NCI-H2196 (cell line): ENCODE data around the gene TDG.

Experiments used
- DNase-seq: peaks from one replicate; lab custom pipeline; 2025; ENCODE audit not compliant: unreplicated experiment; lab: John Stamatoyannopoulos, UW

The TDG gene

GRCh38 chr12:103960616-103961227 is 5.0 kb upstream of the TDG start:
- DNase-seq, result no peak

- no peak for DNase-seq
Observed at GRCh38 chr12:103962493-103962892, 3.2 kb upstream of the TDG start.

GRCh38 chr12:103964805-103965204 is 867 bp upstream of the TDG start:
- DNase-seq, result no peak

GRCh38 chr12:103965255-103965589 is 450 bp upstream of the TDG start:
- DNase-seq, result no peak

GRCh38 chr12:103966736-103967135 is 1.1 kb downstream of the TDG start:
- DNase-seq, result no peak

GRCh38 chr12:103969391-103969790 is 3.7 kb downstream of the TDG start:
- no peak for DNase-seq

- no peak for DNase-seq
Observed at GRCh38 chr12:103973909-103974308, 8.2 kb downstream of the TDG start.

- DNase-seq, result no peak
Observed at GRCh38 chr12:103975368-103975767, 9.7 kb downstream of the TDG start.

GRCh38 chr12:103978384-103978982 is 12.8 kb downstream of the TDG start:
- DNase-seq, result no peak

- DNase-seq, result no peak
Observed at GRCh38 chr12:103986829-103987228, 21.2 kb downstream of the TDG start.

GRCh38 chr12:103994235-103994634 is 28.6 kb downstream of the TDG start:
- DNase-seq, result peak; percentile 59

GRCh38 chr12:103996595-103996994 is 30.9 kb downstream of the TDG start:
- DNase-seq, result no peak

GRCh38 chr12:103997286-103997900 is 31.7 kb downstream of the TDG start:
- DNase-seq, result no peak

GRCh38 chr12:103998976-103999375 is 33.3 kb downstream of the TDG start:
- no peak for DNase-seq

- no peak for DNase-seq
Observed at GRCh38 chr12:104000807-104001434, 35.2 kb downstream of the TDG start.

GRCh38 chr12:104002686-104003085 is 37.0 kb downstream of the TDG start:
- no peak for DNase-seq

GRCh38 chr12:104003596-104003995 is 37.9 kb downstream of the TDG start:
- no peak for DNase-seq

- DNase-seq, result no peak
Observed at GRCh38 chr12:104006929-104007328, 41.3 kb downstream of the TDG start.

GRCh38 chr12:104010121-104010520 is 44.4 kb downstream of the TDG start:
- no peak for DNase-seq

- no peak for DNase-seq
Observed at GRCh38 chr12:104010606-104011169, 45.0 kb downstream of the TDG start.

GRCh38 chr12:104011253-104011652 is 45.6 kb downstream of the TDG start:
- DNase-seq, result no peak

- no peak for DNase-seq
Observed at GRCh38 chr12:104012331-104012730, 46.7 kb downstream of the TDG start.
